ENCODE data around the gene NKTR.

Gene NKTR

DNA sequence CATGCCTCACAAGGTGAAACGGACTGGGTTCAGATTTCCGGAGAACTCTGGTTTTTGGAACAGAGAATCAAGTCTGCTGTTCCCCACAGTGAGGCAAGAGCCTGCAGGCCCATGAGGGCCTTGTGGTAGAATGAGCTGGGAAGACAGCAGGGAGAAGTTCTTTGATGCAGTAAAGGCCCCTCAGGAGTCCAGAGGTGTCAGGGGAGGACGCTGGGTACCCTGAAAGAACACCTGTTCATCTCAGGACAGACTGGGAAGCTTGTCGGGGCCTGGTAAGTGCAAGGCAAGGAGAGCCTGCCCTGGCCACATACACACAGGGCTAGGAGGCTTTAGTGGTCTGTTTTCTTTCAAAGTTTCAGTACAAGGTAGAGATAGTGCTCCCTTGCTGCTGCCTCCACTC, 49.3 kb downstream of the NKTR start:
- DNase-seq (ENCODE audit: low spot score) = no peak

DNA sequence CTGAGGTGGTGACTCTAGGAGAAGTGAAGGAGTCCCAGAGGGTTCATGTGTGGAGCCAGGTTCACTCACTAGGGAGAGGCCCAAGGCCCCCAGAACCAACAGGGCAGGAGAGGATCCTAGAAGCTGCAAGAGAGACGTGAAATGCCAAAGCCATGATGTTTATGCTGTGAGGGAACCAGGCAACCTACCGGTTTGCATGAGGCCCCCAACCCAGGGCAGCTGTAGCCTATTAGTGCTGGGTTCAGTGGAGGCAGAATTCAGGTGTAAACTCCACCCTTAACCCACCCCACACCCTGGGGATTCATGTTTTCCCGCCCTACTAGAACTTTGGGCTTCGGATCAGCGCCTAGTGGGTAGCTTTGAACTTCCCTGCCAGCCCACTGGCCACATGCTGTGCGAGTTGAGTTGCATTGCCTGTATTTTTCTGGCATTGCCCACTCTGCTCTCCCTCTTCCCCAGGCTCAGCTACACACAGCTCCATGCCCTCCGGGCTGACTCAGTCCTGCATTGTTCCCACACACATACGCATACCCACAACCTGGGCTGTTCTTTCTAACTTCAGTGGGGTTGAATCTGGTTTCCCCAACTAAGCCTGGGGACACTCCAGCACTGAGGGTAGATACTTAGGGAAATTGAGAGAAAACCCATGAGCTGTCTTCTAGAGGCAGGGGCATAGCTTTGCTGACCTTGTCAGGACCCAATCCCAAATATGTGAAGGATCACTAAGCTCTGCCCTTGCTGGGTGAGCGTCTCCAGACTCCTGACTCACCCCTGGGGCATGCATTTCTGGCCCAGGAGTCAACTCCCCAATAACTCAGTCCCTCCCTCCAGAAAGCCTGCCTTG, 51.0 kb downstream of the NKTR start:
- DNase-seq (ENCODE audit: low spot score) = no peak

DNA sequence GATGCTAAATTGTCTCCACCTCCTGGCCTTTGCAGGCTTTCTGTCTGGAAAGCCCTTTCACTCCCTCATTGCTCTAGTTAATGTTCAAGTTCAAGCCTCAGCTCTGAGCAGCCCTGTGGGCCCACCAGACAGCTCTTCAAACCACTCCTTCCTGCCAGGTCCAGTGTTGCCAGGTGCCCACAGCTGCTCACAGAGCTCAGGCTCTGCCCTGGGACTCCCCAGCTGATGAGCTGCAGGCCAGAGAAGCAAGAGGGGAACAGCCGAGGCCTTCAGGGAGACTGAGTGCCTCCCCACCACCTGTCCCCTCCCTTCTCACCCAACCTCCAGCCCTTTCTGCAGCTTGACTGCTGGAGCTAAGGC, 51.7 kb downstream of the NKTR start:
- DNase-seq (ENCODE audit: low spot score) = no peak

DNA sequence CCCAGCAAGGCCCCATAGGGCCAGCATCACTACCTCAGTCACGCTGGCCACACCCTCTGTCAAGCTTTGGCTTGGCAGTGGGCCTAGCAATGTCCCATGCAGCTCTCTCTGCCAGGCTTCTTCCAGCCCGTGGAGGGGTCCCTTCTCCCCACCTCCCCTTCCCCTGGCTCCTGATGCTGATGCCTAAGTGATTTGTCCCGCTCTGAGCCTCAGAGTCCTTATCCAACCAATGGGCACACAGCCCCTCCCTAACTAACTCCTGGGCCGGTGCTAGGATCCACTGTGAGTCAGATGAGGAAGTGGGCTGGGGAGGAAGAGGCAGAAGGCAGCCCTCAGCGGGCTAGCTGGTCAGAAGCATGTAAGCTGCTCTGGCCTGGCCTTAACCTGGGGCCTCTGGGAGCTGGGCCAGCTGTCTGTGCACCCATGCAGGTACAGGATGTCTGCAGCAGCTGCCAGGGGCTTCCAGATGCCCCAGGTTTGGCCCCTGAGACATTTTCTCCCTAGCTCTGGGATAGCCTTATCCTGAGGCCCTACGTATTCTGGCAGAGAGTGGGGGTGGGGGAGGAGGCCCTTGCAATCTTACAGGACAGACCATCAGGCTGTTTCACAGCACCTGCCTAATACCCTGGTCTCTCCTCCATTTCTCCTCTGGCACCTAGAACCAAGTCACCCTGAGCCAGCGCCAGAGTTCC, 52.3 kb downstream of the NKTR start:
- peak; percentile 66 for DNase-seq (ENCODE audit: low spot score)

DNA sequence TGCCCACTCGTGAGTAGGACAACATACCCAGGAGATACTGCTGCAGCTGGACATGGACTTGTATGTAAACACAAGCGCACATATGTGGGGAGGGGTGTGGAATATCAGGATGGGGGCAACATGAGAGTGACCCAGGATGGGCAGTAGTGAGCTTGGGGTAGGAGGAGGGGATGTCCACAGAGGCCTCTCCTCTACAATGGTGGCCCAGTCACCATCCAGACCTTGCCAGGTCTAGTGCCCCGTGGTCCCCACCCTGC, 52.7 kb downstream of the NKTR start:
- DNase-seq (ENCODE audit: low spot score) = no peak

DNA sequence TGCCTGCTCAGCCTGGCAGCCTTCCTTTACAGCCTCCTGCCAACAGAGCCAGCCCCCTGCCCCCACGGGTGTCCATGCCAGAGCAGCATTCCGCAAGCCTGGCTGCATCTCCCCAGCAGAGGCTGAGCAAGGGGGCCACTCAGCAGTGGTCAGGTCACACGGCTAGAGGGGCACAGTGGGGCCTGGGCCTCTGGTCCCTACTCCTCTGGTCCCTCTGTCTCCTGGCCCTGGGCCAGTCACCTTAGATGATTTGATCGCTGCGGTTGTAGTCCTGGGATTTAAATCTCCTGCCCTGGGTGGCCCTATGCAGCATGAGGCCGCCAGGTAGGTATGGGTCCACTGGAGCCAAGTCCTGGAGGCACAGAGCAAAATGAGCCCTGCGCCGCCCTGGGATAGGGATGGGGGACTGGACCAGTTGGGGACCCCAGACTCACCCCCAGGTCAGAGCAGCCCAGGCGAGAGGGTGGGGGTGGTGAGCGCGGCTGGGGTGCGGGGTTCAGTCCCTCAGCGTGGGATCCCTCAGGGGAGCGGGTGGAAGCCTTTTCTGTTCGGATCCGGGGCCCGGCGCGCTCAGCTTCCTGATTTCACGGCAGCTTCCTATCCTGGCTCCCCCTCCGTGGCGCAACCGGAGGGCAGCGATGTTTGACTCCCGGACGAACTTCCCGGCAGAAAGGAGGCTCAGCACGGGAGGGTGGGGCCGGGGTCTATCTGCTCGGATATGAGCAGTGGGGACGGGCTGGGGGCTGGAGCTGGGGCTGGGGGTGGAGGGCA, 53.3 kb downstream of the NKTR start, which contains the start of gene ZBTB47:
ZBTB47 (plus strand) TSS at position 138 of the 771 bp plus-strand sequence. CDS start 4,659 bp downstream, outside the sequence.
- peak; percentile 77 for DNase-seq (ENCODE audit: low spot score)

DNA sequence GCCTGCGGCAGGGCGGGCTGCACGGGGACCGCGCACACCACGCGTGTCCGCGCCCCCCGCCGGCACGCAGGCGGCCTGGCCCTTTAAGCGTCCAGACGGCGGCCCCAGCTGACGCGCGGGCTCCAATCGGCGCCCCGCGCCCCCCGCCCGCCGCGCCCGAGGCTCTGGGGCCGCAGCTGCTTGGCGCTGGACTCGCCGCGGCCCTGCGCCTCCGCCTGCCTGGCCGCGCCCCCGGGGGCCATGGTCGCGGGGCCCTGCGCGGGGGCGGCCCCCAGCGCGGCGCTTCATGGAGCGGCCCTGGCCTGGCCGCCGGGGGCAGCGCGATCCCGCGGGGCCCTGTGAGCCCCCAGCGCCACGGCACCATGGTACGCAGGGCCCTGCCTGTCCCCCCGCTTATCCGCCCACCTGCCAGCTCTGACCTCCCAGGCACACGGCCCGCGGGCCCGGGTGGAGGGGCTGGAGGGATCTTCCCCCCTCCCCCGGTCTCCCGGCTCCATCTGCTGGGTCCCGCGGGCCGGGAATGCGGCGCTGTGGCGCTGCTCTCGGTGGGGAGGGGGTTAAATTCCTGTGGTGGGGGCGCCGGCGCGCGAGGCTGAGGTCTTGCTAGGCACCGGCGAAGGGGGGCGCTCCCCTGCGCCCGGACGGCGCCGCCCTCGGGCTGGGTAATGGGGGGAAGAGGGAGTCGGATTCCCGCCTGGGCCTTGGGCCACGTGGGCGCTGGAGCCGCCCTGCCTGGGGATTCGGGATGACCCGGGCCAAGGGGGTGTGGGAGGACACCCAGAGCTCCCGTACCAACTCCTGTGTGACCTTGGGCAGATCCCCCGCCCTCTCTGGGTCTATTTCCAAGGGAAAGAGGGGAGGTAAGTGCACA, 54.1 kb downstream of the NKTR start:
- DNase-seq (ENCODE audit: low spot score) = peak; percentile 83

DNA sequence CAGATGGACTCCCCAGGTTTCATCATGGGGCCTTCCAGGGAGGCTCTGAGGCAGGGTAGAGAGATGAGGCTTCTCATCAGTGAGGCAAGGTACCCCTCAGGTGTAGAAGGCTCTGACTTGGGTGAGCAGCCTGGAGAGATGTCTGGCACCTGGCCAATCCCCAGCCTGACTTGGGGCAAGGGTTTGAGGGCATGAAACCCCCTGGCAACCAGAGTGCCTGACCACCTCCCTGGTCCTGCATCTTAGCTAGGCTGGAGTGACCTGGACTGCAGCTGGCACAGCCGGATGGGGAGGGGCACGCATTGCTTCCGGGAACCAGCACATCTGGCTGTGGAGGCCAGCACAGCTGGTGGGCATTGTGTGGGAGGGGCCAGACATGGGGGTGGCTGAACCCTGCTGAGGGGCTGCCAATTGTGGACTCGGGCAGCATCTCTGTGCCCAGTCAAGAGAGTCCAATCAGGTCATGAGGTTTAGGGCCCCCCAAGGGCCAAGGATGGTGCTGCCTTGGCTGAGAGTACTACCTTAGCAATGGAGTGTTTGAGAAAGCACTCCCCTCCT, 54.9 kb downstream of the NKTR start:
- DNase-seq (ENCODE audit: low spot score) = peak; percentile 74

DNA sequence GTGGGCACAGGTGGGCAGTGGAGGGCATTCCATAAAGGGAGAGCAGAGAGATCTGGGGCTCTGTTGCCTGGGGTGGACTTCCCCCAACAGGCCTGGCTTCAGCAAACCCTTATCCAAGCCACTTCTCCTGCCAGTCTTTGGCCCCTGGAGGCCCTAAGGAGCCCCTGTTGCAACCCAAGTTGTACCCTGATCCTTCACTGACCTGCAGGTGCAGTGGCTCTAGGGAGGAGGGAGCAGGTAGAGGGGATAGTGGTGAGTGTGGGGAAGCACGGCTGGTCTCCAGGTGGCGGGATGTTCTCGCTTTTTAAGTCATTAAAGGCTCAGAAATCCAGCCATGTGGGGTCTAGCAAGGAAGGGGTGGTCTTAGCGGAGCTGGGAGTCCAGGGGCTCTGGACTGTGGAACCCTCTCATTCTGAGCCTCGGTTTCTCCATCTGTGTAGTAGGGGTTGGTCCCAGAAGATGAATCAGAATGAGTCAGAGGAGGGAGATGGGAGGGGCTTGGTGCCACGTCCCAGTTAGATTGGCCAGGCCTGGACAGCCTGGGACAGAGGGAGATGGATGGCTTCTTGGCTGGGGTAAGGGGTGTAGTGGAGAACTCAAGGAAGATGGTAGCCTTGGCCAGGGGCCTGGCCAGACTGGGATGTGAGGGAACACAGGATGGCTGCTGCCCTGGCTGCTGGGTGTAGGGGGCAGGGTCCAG, 55.6 kb downstream of the NKTR start:
- DNase-seq (ENCODE audit: low spot score) = no peak

DNA sequence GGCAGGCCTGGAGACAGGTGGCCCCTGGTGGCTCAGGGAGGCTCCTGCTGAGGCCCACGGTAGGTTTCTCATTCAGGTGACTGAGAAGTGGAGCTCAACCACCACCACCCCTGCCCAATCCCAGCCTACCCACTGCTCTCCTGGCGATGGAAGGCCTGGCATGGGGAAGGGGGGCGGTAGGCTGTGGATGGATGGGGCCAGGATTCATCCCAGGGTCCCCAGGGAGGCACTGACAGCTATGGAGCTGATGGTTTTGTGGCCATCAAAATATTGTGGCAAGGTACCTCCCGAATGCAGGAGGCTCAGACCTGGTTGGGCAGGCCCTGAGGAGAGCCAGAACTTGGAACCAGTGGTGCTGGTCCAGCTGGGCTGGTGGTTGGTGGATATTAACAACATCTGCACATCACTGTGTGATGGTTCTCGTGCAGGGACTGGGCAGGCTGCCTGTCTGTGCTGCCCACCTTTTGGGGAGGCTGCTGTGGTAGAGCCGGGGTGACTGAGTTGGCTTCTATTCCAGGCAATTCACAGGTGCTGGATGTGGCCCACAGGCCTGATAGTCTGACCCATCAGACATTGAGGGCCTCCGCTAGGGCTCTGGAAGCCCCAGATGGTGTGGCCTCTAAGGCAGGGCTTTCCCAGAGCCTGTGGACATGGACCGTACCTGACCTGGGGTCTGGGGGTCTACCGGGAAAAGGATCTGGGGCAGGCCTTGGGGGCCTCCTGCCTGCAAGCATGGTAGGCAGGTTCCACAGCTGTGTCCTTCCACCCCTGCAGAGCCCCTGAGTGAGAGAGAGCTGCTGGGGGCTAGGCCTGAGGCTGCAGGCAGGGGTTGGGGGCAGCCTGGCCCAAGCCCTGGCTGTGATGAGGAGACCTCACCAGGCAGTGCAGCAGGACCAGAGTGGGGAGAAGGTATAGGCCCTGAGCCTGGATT, 56.5 kb downstream of the NKTR start:
- no peak for DNase-seq (ENCODE audit: low spot score)

DNA sequence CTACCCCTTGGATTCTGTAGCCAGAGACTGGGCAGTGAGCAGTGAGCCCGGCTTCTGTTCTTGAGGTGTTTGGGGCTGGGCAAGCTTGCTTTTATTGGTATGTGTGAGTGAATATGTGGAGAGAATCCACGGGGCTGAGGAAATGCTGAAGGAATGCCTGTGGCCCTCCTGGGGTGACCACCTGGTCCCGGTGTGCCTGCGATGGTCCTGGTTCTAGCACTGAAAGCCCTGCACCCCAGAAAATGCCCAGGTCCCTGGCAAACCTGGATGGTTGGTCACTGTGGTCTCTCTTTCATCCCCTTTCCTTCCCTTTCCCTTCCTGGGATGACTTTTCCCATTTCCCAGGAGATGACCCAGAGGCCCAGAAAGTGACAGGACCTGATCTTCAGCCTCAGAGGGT, 57.2 kb downstream of the NKTR start:
- DNase-seq (ENCODE audit: low spot score) = no peak

DNA sequence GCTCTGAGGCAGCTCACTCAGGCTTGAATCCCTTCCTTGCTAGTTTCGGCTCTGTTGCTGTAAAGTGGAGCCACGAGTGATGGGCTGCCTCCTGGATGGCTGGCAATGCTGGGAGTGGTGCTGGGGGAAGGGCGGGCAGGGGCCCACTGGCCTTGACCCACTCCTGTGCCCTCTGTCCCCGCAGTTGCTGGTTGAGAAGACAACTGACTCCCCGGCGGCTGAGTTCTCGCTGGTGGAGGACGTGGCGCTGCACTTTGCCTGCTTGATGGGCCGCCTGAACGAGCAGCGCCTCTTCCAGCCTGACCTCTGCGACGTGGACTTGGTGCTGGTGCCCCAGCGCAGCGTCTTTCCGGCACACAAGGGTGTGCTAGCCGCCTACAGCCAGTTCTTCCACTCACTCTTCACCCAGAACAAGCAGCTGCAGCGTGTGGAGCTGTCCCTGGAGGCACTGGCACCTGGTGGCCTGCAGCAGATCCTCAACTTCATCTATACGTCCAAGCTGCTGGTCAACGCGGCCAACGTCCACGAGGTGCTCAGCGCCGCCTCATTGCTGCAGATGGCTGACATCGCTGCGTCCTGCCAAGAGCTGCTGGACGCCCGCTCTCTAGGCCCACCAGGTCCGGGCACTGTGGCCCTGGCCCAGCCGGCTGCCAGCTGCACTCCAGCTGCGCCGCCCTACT, 57.7 kb downstream of the NKTR start:
- no peak for DNase-seq (ENCODE audit: low spot score)

DNA sequence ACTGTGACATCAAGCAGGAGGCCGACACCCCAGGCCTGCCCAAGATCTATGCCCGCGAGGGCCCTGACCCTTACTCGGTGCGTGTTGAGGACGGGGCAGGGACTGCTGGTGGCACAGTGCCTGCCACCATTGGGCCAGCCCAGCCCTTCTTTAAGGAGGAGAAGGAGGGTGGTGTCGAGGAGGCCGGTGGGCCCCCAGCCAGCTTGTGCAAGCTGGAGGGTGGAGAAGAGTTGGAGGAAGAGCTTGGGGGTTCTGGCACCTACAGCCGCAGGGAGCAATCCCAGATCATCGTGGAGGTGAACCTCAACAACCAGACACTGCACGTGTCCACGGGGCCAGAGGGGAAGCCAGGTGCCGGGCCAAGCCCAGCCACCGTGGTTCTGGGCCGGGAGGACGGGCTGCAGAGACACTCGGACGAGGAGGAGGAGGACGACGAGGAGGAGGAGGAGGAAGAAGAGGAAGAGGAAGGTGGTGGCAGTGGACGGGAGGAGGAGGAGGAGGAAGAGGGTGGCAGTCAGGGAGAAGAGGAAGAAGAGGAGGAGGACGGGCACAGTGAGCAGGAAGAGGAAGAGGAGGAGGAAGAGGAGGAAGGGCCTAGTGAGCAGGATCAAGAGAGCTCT, 58.4 kb downstream of the NKTR start:
- no peak for DNase-seq (ENCODE audit: low spot score)

DNA sequence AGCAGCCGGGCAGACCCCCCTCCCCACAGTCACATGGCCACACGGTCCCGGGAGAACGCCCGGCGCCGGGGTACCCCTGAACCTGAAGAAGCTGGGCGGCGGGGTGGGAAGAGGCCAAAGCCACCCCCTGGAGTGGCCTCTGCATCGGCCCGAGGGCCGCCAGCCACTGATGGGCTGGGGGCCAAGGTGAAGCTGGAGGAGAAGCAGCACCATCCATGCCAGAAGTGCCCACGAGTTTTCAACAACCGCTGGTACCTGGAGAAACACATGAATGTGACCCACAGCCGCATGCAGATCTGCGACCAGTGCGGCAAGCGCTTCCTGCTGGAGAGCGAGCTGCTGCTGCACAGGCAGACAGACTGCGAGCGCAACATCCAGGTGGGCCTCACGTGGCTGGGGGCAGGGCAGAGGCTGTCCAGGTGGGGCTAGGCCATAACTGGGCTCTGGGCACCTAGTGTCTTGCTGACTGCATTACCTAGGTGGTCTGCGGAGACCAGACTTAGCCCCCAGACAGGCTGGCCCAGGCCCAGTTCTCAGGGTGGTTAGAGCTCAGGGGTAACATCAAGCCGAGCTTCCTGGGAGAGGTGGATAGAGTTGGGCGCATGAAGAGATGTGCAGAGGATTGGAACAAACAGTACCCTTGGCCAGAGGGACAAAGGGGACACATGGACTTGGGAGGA, 59.1 kb downstream of the NKTR start:
- DNase-seq (ENCODE audit: low spot score) = no peak

DNA sequence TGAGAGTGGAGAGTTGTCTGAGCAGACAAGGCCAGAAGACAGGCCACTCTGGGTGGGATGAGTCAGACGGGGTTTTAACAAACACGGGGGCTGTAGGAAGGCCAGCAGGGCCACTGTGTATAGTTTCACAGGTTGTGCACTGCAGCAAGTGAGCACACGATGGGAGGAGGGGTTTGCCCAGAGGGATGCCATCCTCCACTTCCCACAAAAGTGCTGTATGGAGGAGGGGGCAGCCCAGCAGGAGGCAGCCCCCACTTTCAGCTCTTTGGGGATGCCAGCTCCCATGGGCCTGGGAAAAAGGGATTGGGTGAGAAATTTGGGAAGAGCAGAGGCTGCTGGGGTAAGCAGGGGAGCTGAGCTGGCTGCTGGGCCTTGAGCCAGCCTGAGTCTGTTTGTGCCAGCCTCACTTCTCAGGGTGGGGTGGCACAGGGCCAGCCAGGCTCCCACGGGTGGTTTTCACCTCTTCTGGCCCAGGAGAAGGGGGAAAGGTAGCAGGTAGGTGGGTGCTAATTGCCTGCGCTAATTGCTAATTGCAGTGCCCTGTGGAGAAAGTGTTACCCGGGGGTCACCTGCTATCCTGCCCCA, 59.7 kb downstream of the NKTR start:
- no peak for DNase-seq (ENCODE audit: low spot score)

DNA sequence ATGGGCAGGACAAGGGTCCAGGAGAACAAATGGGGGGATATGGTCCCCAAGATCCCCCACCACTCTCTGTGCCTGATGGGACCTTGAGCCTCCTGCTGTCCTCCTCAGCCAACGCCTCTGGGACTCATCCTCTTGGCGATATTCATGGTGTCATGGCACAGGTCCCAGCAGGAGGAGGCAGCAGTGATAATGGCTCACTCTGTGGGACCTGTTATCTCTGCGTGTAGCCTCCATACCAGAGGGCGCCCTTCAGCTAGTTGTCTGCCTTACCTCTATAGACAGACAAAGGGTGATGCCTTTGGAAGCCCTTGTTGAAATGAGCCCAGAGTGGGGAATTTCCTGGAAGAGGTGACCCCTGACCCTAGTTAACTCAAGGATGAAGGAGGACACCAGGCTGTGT, 60.4 kb downstream of the NKTR start:
- no peak for DNase-seq (ENCODE audit: low spot score)

DNA sequence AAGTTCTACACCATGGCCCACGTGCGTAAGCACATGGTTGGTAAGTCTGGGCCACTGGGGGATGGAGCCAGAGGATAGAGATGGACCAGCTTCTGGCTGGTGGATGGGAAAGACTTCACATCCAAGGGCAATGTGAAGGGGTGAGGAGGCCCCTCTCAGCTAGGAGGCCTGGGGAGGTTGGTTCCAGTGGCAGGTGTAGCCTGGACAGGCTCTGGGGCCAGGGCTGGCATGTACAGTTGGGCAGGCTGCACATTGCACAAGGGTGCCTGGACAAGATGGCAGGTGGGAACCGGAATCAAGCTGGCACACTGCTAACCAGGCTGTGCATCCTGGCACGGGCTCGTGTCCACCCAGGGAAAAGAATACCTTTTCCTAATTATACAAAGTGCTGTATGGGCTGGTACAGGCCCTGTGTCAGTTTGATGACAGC, 61.1 kb downstream of the NKTR start:
- DNase-seq (ENCODE audit: low spot score) = no peak
